Bone marrow (tissue), 2 donors: ENCODE results near the gene ADORA2A.

ENCODE experiments used
- DNase-seq, 2 donors: peaks; one replicate each; lab custom pipeline; 2025; lab: John Stamatoyannopoulos, UW

ADORA2A gene

GRCh38 chr22:24427500-24428164 is at the start of gene ADORA2A:
Gene ADORA2A, plus strand, starts transcription at chr22:24427599. Its CDS starts 5,806 bp downstream, at chr22:24433405.
- peak; percentile 38 to 56 for DNase-seq

- peak in 1 of 2 donors; percentile 79 for DNase-seq
Measured at GRCh38 chr22:24379536-24379935, 47.9 kb upstream of the ADORA2A start.

GRCh38 chr22:24380220-24380904 is 47.0 kb upstream of the ADORA2A start:
- DNase-seq = no peak

- no peak for DNase-seq
Measured at GRCh38 chr22:24380905-24381230, 46.5 kb upstream of the ADORA2A start.

GRCh38 chr22:24383061-24383460 is 44.3 kb upstream of the ADORA2A start:
- no peak for DNase-seq

- DNase-seq = no peak
Measured at GRCh38 chr22:24384131-24384530, 43.3 kb upstream of the ADORA2A start.

- DNase-seq = no peak
Measured at GRCh38 chr22:24386937-24387471, 40.4 kb upstream of the ADORA2A start.

GRCh38 chr22:24389680-24390079 is 37.7 kb upstream of the ADORA2A start:
- no peak for DNase-seq

GRCh38 chr22:24390156-24390555 is 37.2 kb upstream of the ADORA2A start:
- no peak for DNase-seq

- no peak for DNase-seq
Measured at GRCh38 chr22:24390576-24390975, 36.8 kb upstream of the ADORA2A start.

GRCh38 chr22:24391836-24392217 is 35.6 kb upstream of the ADORA2A start:
- peak in 1 of 2 donors; percentile 9 for DNase-seq

- DNase-seq = no peak
Measured at GRCh38 chr22:24392218-24392931, 35.0 kb upstream of the ADORA2A start.

GRCh38 chr22:24393012-24393559 is 34.3 kb upstream of the ADORA2A start:
- no peak for DNase-seq

GRCh38 chr22:24393848-24394247 is 33.6 kb upstream of the ADORA2A start:
- DNase-seq = no peak

GRCh38 chr22:24394254-24394653 is 33.1 kb upstream of the ADORA2A start:
- DNase-seq = no peak

- DNase-seq = no peak
Measured at GRCh38 chr22:24398409-24398808, 29.0 kb upstream of the ADORA2A start.

GRCh38 chr22:24400034-24400725 is 27.2 kb upstream of the ADORA2A start:
- no peak for DNase-seq

GRCh38 chr22:24400726-24401596 is 26.4 kb upstream of the ADORA2A start:
- no peak for DNase-seq

- no peak for DNase-seq
Measured at GRCh38 chr22:24401931-24402367, 25.4 kb upstream of the ADORA2A start.

GRCh38 chr22:24402460-24403192 is 24.8 kb upstream of the ADORA2A start:
- DNase-seq = peak; percentile 60 to 80
